BJ (cell line): Measurements from ENCODE around the gene SYS1. TPM values are rescaled to one million over a fixed set of nuclear protein-coding genes. Genes with fewer than 3 reads are reported as not detected.

ENCODE experiments used
- CTCF ChIA-PET: fragments of 350-600 bp; formaldehyde crosslinking; extraction: SDS; loops from one replicate; lab custom pipeline; 2021; ENCODE audit warnings: antibody characterized with exemption, inconsistent platforms; lab: Yijun Ruan, JAX
- POLR2A ChIA-PET: fragments of 300-600 bp; sonication (Branson Sonifier 250); formaldehyde crosslinking; extraction: SDS; loops from one replicate; lab custom pipeline; 2021; ENCODE audit warnings: antibody characterized with exemption; lab: Charles Lee
- DNase-seq: peaks from one replicate; pipeline ENCODE4 v3.0.0-alpha.2; 2011; ENCODE audit warnings: low read depth
- H3K27me3 ChIP-seq: 2 replicates; pipeline ENCODE4 v1.6.0; 2011; ENCODE audit warnings: low read length; ENCODE audit not compliant: control insufficient read depth, insufficient read depth
- H3K36me3 ChIP-seq: 2 replicates; pipeline ENCODE4 v1.5.1; 2011; ENCODE audit warnings: low read length; ENCODE audit not compliant: control insufficient read depth, insufficient read depth
- H3K4me3 ChIP-seq: 2 replicates; pipeline ENCODE4 v1.5.1; 2011; ENCODE audit warnings: low read depth, mild to moderate bottlenecking, control low read depth, low read length
- CTCF ChIP-seq: IDR thresholded peaks from 2 replicates; pipeline ENCODE4 v1.5.1; 2011; ENCODE audit warnings: low read depth, mild to moderate bottlenecking, control low read depth, inconsistent platforms, low read length, moderate library complexity; ENCODE audit not compliant: insufficient read depth
- polyA plus RNA-seq: library from polyadenylated mRNA; depleted of rRNA; stranded (reverse); fragments of >200 nt; gene quantifications from 2 replicates; pipeline ENCODE4 v1.2.3, GENCODE V29; 2011

Gene SYS1
- polyA plus RNA-seq, 1 experiment, result 71.4 TPM

- H3K36me3 ChIP-seq, result peaks cover 9% of the 10 kb centered on the region
- no peak for DNase-seq
- TF ChIP-seq CTCF, result no peak
- H3K4me3 ChIP-seq, result no peak overlapping the region
- CTCF ChIA-PET, result interaction anchor here (0.8 to 6.0 kb wide), 9 partner anchors 10 to 416 kb away, joined by 3 to 75 read pairs (median 13); no protein-coding TSS in a partner anchor
- POLR2A ChIA-PET, result no interaction called here
- H3K27me3 ChIP-seq, result no peaks in the 10 kb centered on the region
Observed at GRCh38 chr20:45361793-45362192, 1.2 kb upstream of the SYS1 start.

GRCh38 chr20:45363611-45364492, 896 bp downstream of the SYS1 start:
- TF ChIP-seq CTCF, result no peak
- Histone ChIP-seq H3K27me3 (no peaks in the 10 kb centered on the region), H3K36me3 (peaks cover 16% of the 10 kb centered on the region), H3K4me3 (peak overlapping the region; percentile 89)
- CTCF ChIA-PET, result interaction anchor here (0.5 to 6.0 kb wide), 31 partner anchors 10 to 449 kb away, joined by 3 to 75 read pairs (median 4); partner anchors contain the start of genes SDC4, TP53TG5 and UBE2C
- no peak for DNase-seq
- POLR2A ChIA-PET, result interaction anchor here (0.6 to 1.0 kb wide), 2 partner anchors 8 to 10 kb away, joined by 3 to 4 read pairs; no protein-coding TSS in a partner anchor

- Histone ChIP-seq H3K27me3 (no peaks in the 10 kb centered on the region), H3K4me3 (no peak overlapping the region), H3K36me3 (peaks cover 16% of the 10 kb centered on the region)
- no peak for DNase-seq
- TF ChIP-seq CTCF, result no peak
- ChIA-PET CTCF (interaction anchor here (1.1 to 13.8 kb wide), 4 partner anchors 8 to 70 kb away, joined by 3 to 101 read pairs (median 39); no protein-coding TSS in a partner anchor), POLR2A (no interaction called here)
Observed at GRCh38 chr20:45365444-45365970, 2.6 kb downstream of the SYS1 start.

- Histone ChIP-seq H3K36me3 (peaks cover 16% of the 10 kb centered on the region), H3K4me3 (no peak overlapping the region), H3K27me3 (no peaks in the 10 kb centered on the region)
- ChIA-PET POLR2A (no interaction called here), CTCF (interaction anchor here (0.6 to 13.8 kb wide), 6 partner anchors 7 to 409 kb away, joined by 3 to 101 read pairs (median 7); no protein-coding TSS in a partner anchor)
- no peak for DNase-seq
- TF ChIP-seq CTCF, result no peak
Observed at GRCh38 chr20:45366192-45366591, 3.2 kb downstream of the SYS1 start.

GRCh38 chr20:45366631-45367030, 3.7 kb downstream of the SYS1 start:
- H3K4me3 ChIP-seq, result no peak overlapping the region
- no peak for TF ChIP-seq CTCF
- H3K27me3 ChIP-seq, result no peaks in the 10 kb centered on the region
- DNase-seq, result no peak
- ChIA-PET POLR2A (no interaction called here), CTCF (interaction anchor here (0.6 to 13.8 kb wide), 4 partner anchors 13 to 409 kb away, joined by 3 to 101 read pairs (median 3); no protein-coding TSS in a partner anchor)
- peaks cover 16% of the 10 kb centered on the region for H3K36me3 ChIP-seq
